ENCODE measurements around the gene GIGYF2.

DNA sequence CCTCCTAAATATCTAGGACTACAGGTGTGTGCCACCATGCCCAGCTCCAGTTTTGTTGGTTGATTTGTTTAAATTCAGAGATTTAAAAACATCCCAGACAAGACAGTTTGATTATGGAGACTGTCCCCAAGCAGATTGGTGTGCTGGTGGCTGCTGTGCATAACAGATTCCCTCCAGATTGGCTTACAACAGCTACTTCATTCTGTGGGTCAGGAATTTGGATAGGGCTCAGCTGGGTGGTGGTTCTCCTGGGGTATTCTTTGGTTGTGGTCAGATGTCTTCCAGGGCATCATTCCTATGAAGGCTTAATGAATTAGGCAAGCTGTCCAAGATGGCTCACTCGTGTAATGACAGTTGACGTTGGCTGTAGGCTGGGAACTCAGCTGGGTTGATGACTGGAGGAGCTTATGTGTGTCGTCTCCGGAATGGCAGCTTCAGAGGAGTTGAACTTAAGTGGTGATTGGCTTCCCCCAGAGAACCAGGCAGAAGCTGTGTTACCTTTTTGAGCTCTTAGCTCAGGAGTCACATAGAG lies 162.3 kb downstream of the GIGYF2 start:
- TF ChIP-seq, protein P1, sequence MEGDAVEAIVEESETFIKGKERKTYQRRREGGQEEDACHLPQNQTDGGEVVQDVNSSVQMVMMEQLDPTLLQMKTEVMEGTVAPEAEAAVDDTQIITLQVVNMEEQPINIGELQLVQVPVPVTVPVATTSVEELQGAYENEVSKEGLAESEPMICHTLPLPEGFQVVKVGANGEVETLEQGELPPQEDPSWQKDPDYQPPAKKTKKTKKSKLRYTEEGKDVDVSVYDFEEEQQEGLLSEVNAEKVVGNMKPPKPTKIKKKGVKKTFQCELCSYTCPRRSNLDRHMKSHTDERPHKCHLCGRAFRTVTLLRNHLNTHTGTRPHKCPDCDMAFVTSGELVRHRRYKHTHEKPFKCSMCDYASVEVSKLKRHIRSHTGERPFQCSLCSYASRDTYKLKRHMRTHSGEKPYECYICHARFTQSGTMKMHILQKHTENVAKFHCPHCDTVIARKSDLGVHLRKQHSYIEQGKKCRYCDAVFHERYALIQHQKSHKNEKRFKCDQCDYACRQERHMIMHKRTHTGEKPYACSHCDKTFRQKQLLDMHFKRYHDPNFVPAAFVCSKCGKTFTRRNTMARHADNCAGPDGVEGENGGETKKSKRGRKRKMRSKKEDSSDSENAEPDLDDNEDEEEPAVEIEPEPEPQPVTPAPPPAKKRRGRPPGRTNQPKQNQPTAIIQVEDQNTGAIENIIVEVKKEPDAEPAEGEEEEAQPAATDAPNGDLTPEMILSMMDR (conservative IDR thresholded peaks at IDR 0.05), result no peak
- TF ChIP-seq ZFX (IDR thresholded peaks at IDR 0.05), result no peak
